PC-3 (cell line): ENCODE results near the gene EPB41.

Experiments
- EZH2 ChIP-seq: fragments of 300-600 bp; sonication (generic); IDR thresholded peaks from one replicate; pipeline ENCODE4 v1.6.1; 2017; ENCODE audit warnings: antibody characterized with exemption, mild to moderate bottlenecking, low read length; ENCODE audit not compliant: unreplicated experiment
- TF ChIP-seq, protein P1 (sequence below): fragments of 300-600 bp; sonication (generic); conservative IDR thresholded peaks from 2 replicates; pipeline ENCODE4 v1.5.1; 2017; ENCODE audit warnings: antibody characterized with exemption, low read depth, mild to moderate bottlenecking, low read length

DNA sequence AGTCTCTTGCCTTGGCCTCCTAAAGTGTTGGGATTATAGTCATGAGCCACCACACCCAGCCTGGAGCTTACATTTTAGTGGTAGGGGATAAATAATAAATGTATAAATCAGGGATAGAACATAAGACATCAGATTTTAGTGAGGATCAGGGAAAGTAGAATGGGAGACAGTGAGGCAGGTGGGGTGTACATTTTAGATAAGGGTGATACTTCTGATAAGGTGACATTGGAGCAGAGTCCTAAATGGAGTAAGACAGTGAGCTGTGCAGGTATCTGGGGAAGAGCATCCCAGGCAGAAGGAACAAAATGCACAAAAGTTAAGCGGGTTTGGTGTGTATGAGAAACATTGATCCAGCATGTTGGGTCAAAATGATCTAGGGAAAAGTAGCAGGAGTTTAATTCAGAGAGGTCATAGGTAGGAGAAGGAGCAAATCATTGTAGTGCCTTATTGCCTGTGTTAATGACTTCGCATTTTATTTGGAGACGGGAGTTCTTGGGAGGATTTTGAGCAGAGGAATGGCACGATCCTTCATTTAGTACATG lies 11.1 kb downstream of the EPB41 start:
- TF ChIP-seq, protein P1, sequence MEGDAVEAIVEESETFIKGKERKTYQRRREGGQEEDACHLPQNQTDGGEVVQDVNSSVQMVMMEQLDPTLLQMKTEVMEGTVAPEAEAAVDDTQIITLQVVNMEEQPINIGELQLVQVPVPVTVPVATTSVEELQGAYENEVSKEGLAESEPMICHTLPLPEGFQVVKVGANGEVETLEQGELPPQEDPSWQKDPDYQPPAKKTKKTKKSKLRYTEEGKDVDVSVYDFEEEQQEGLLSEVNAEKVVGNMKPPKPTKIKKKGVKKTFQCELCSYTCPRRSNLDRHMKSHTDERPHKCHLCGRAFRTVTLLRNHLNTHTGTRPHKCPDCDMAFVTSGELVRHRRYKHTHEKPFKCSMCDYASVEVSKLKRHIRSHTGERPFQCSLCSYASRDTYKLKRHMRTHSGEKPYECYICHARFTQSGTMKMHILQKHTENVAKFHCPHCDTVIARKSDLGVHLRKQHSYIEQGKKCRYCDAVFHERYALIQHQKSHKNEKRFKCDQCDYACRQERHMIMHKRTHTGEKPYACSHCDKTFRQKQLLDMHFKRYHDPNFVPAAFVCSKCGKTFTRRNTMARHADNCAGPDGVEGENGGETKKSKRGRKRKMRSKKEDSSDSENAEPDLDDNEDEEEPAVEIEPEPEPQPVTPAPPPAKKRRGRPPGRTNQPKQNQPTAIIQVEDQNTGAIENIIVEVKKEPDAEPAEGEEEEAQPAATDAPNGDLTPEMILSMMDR: no peak
- no peak for TF ChIP-seq EZH2
